Measurements from ENCODE around the gene FAM9B. TPM values are rescaled to one million over a fixed set of nuclear protein-coding genes. Genes with fewer than 3 reads are reported as not detected.

The FAM9B gene
- total and polyA plus RNA-seq, 2 experiments from 2014 or later: not detected

DNA sequence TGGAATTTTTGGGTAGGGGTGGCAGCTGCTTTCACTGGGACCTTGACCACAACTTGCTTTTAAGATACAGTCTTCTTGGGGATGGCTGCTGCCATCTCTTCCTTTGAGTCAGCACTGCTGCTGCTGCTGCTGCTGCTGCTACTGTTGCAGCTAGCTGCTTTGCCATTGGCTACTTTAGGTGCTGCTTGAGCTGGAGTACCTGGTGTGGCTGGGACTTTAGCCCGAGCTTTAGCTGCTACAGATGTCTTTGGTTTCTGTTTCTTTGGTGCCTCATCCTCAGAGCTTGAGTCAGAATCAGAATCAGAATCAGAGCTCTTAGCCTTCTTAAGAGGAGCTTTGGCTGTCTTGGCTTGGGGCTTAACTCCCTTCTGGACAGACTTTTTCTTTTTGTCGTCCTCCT lies 52.2 kb downstream of the FAM9B start:
- Histone ChIP-seq H3K27me3 (no peaks in the 10 kb centered on the region), H3K27ac (no peak overlapping the region), H3K36me3 (no peaks in the 10 kb centered on the region), H3K9me3 (ENCODE audit: low read depth) (no peaks in the 10 kb centered on the region), H3K4me1 (ENCODE audit: low read depth) (peaks cover 6% of the 10 kb centered on the region), H3K4me3 (no peak overlapping the region)
- peak in 1 of 2 donors; percentile 37 for DNase-seq (ENCODE audit: low read depth in 1 of 2, low spot score in 1 of 2)
- TF ChIP-seq, protein P1, sequence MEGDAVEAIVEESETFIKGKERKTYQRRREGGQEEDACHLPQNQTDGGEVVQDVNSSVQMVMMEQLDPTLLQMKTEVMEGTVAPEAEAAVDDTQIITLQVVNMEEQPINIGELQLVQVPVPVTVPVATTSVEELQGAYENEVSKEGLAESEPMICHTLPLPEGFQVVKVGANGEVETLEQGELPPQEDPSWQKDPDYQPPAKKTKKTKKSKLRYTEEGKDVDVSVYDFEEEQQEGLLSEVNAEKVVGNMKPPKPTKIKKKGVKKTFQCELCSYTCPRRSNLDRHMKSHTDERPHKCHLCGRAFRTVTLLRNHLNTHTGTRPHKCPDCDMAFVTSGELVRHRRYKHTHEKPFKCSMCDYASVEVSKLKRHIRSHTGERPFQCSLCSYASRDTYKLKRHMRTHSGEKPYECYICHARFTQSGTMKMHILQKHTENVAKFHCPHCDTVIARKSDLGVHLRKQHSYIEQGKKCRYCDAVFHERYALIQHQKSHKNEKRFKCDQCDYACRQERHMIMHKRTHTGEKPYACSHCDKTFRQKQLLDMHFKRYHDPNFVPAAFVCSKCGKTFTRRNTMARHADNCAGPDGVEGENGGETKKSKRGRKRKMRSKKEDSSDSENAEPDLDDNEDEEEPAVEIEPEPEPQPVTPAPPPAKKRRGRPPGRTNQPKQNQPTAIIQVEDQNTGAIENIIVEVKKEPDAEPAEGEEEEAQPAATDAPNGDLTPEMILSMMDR (IDR thresholded peaks at IDR 0.05; ENCODE audit: low read depth, low read length): no peak

GRCh38 chrX:8980756-8981155 lies 53.2 kb downstream of the FAM9B start:
- TF ChIP-seq, protein P1 (IDR thresholded peaks at IDR 0.05; ENCODE audit: low read depth, low read length): no peak

More at GRCh38 chrX:8980756-8981155, 53.2 kb downstream of the FAM9B start:
- H3K9me3 ChIP-seq (ENCODE audit: low read depth): no peaks in the 10 kb centered on the region
- no peaks in the 10 kb centered on the region for H3K36me3 ChIP-seq
- H3K27me3 ChIP-seq: no peaks in the 10 kb centered on the region
- H3K4me1 ChIP-seq (ENCODE audit: low read depth): peaks cover 4% of the 10 kb centered on the region
- DNase-seq (ENCODE audit: low read depth in 1 of 2, low spot score in 1 of 2): no peak
- H3K4me3 ChIP-seq: no peak overlapping the region
- no peak overlapping the region for H3K27ac ChIP-seq

Other genes with a start within 250 kb of the FAM9B start
- not detected in 2 replicates for gene FAM9A, start 232.7 kb downstream of the FAM9B start, total RNA-seq
- gene FAM9A, start 232.7 kb downstream of the FAM9B start, polyA plus RNA-seq: not detected in 2 replicates